22Rv1 (cell line): Measurements from ENCODE around the gene FOLR1.

Source experiments
- ZFX ChIP-seq: fragments of 450-650 bp; IDR thresholded peaks from 2 replicates; pipeline ENCODE4 v1.6.1; 2017; ENCODE audit warnings: antibody characterized with exemption, borderline replicate concordance
- TF ChIP-seq, protein P1 (sequence below): fragments of 450-650 bp; IDR thresholded peaks from 2 replicates; pipeline ENCODE4 v1.5.1; 2017; ENCODE audit warnings: mild to moderate bottlenecking

- TF ChIP-seq, protein P1, sequence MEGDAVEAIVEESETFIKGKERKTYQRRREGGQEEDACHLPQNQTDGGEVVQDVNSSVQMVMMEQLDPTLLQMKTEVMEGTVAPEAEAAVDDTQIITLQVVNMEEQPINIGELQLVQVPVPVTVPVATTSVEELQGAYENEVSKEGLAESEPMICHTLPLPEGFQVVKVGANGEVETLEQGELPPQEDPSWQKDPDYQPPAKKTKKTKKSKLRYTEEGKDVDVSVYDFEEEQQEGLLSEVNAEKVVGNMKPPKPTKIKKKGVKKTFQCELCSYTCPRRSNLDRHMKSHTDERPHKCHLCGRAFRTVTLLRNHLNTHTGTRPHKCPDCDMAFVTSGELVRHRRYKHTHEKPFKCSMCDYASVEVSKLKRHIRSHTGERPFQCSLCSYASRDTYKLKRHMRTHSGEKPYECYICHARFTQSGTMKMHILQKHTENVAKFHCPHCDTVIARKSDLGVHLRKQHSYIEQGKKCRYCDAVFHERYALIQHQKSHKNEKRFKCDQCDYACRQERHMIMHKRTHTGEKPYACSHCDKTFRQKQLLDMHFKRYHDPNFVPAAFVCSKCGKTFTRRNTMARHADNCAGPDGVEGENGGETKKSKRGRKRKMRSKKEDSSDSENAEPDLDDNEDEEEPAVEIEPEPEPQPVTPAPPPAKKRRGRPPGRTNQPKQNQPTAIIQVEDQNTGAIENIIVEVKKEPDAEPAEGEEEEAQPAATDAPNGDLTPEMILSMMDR, result no peak
- TF ChIP-seq ZFX, result no peak
Observed at GRCh38 chr11:72226701-72227100, 34.8 kb downstream of the FOLR1 start.
